Stimulated activated CD4-positive, alpha-beta T cell treated with anti-CD3 and anti-CD28 coated beads, Interleukin-15, amount 100 ng/mL, for 24 hours (primary cell): ENCODE results near the gene ARHGAP15.

Source experiments
- DNase-seq: peaks from one replicate; pipeline ENCODE4 v3.0.0-alpha.2; 2020

ARHGAP15 gene

DNA sequence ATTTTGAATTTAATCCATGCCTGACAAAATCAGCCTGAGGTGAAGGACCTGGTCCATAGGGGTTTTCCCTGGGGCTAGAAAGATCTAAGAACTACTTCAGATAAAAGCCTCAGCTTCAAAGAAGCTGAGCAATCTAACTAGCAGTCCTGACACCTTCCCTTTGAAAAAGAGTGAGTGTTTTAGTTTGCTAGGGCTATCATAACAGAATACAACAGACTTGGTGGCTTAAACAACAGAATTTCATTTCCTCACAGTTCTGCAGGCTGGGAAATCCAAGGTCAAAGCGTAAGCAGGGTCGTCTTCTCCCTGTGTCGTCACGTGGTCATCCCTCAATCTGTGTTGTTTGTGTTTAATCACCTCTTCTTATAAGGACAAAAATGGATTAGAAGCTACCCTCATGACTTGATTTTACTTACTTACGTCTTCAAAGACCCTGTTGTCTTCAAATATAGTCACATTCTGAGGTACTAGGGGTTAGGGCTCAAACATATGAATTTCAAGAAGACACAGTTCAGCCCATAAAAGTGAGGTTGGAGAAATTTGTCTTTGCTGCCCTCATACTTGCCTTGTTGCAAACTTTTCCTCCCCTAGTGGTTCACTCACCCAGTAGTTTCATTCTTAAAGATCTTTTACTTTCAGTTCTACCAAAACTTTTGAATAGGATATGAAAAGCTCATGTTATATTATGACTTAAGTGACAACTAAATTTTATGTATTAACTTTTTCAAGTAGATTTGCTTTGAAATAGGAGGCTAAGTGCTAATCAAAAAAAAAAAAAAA lies 673.8 kb downstream of the ARHGAP15 start:
- no peak for DNase-seq

DNA sequence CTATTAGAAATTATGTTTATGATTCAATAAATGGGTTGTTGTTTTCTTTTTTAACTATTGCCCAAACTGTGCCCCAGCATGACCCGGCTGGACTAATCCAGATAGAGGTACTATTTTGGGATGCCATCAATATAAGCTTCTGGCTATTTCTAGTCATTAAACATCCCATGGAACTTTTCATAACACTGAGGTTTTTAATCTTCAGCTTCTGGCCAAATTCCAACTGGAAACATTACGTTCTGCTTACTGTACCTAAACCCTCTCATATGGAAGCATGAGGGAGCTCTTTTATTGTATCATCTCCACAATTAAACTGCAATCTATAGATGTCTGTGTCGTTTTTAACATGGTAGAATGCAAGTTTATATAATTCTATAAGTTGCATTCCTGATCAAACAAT lies 674.7 kb downstream of the ARHGAP15 start:
- no peak for DNase-seq

DNA sequence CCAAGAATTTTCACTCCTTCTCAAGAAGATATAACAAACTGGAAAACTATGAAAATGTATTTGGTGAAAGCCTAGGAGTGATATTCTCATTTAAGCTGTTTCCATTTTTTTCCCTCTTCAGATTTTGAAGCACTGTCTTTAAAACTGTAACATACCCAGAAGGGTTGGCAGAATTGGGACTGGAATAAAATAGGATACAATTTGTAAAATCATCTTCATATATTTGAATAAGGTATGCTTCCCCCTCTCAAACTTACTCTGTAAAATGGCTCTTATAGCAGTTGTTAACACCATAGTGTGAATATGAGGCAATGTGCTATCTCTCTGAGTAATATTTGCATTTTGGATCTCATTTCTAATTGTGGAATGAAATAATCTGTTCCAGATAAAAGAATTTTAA lies 676.4 kb downstream of the ARHGAP15 start:
- DNase-seq, result no peak

- DNase-seq, result no peak
Measured at GRCh38 chr2:143807192-143807591, 678.0 kb downstream of the ARHGAP15 start.

DNA sequence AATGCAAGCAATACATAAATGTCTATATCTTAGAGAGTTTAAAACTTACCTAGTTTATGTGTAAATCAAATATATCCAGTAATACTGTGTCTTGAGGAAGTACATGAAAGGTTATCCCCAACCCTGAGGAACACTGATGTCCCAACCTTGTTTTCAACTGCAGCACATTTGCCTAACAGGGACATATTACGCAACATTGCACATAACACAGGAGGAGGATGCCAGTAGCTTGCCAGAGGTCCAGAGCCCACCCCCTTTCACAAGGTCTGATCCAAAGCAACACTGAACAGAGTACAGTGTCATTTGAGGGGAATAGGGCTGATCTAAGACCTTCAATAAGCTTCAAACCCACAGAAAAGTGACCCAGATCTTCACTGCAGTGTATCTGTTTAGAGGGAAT lies 678.5 kb downstream of the ARHGAP15 start:
- no peak for DNase-seq

GRCh38 chr2:143808166-143808565 lies 678.9 kb downstream of the ARHGAP15 start:
- DNase-seq, result no peak

- DNase-seq, result no peak
Measured at GRCh38 chr2:143815082-143815481, 685.9 kb downstream of the ARHGAP15 start.

DNA sequence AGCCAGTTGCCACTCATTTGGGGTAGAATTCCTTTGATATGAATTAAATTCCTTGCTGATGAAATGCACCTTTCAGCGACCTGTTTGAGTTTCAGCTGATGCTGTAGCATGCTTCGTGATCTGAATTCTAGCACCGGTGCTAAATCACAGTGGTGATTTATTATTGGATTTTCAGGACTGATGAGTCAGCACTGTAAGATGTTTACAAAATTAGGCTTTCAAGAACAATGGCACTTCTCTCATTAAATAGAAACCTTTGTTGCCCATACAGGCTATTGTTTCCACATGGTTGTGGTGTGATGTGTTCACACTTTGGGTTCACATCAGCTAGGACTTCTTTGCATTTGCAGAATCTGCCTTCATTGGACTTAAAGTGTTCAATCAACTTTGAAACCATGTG lies 687.7 kb downstream of the ARHGAP15 start:
- DNase-seq, result no peak
